GM19324 (cell line): ENCODE results near the gene AQP5.

Source experiments
- ATAC-seq: cut with Tn5 transposase; IDR thresholded peaks from one replicate; pipeline ENCODE4 v1.9.1; 2021; ENCODE audit warnings: mild to moderate bottlenecking, moderate library complexity; ENCODE audit not compliant: unreplicated experiment, low FRiP score

Gene AQP5

DNA sequence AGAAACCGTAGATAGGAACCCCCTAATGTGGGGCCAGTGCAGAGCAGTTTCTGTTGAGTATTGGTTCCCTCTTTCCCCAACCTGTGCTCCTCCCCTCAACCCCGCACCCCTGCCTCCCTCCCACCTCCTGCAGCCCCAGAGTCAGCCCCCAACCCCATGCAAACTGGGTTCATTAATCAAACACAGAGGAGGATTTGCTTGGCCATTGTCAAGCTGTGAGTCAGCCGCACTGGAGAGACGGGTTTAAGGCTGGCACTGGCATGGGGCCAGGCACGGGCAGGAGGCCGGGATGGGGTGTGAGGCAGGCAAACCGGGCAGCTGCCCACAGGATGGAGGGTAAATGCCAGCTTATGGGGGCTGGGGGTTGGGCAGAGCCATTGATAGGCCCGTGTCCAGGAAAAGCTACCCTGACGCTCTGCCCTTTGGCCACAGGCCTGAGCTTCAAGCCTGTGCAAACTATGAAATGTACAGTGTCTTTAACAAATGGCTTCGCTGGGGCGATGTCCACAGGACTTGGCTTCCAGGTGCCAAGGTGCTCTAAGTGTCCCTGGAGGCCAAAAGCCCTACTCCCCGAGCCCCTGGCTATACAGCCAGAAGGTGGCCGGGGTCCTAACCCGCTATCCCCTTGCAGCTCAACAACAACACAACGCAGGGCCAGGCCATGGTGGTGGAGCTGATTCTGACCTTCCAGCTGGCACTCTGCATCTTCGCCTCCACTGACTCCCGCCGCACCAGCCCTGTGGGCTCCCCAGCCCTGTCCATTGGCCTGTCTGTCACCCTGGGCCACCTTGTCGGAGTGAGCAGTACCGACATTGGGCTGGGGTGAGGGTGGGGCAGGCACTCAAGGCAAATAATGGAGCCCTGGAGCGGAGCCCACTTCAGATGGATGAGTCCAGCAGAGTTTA, 1.4 kb downstream of the AQP5 start:
- ATAC-seq = no peak

- ATAC-seq = no peak
Measured at GRCh38 chr12:49963976-49964815, 2.5 kb downstream of the AQP5 start.

DNA sequence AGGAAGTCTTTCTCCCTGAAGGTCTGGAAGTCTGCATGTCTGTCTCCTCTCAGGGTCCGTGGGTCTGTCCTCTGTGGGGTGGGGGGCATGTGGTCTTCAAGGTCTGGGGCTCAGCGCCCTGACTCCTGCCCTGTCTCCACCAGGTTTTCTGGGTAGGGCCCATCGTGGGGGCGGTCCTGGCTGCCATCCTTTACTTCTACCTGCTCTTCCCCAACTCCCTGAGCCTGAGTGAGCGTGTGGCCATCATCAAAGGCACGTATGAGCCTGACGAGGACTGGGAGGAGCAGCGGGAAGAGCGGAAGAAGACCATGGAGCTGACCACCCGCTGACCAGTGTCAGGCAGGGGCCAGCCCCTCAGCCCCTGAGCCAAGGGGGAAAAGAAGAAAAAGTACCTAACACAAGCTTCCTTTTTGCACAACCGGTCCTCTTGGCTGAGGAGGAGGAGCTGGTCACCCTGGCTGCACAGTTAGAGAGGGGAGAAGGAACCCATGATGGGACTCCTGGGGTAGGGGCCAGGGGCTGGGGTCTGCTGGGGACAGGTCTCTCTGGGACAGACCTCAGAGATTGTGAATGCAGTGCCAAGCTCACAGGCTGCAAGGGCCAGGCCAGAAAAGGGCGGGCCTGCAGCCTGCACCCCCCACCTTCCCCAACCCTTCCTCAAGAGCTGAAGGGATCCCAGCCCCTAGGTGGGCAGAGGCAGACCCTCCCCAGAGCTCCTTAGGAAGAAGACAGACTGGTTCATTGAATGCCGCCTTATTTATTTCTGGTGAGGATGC, 3.4 kb downstream of the AQP5 start:
- ATAC-seq = no peak

DNA sequence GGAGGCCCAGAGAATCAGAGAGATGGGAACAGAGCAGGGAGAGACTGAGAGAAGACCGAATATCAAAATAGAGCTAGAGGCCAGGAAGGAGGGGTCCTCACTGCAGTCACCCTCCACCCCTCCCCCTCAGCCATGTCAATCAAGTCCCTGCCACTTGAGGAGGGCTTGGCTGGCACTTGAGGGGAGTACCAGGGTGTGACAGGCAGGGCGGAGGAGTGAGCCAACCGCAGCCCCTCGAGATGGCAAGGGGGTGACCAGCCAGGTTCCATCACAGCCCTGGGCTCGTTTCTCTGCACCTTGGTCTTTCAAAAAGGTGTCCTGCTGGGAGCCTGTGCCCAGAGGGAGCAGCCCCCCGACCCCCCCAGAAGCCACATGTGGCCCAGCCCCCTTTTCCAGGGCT, 4.2 kb downstream of the AQP5 start:
- ATAC-seq = no peak

- no peak for ATAC-seq
Measured at GRCh38 chr12:49966511-49967041, 4.9 kb downstream of the AQP5 start.

- ATAC-seq = peak; percentile 56
Measured at GRCh38 chr12:49967042-49967776, 5.5 kb downstream of the AQP5 start.

GRCh38 chr12:49967777-49968250, 6.1 kb downstream of the AQP5 start:
- ATAC-seq = no peak

DNA sequence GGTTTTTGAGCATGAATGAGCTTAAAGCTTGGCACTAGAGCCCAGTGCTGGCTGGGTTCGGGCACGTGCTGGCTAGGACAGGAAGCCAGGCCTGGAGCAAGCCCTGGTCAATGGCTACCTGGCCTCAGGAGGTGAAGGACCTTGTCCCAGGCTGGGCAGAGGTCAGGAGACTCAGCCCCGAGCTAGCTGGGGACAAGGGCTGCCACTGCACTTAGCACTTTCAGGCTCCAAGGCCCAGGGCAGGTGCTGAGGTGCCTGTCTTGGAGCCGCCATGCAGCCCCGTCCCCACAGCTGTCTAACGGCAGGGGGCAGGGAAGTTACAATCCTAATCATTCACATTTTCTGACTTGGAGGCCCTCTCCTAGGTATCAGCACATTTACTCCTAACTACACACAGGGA, 6.8 kb downstream of the AQP5 start:
- no peak for ATAC-seq

- no peak for ATAC-seq
Measured at GRCh38 chr12:49969027-49969426, 7.4 kb downstream of the AQP5 start.

DNA sequence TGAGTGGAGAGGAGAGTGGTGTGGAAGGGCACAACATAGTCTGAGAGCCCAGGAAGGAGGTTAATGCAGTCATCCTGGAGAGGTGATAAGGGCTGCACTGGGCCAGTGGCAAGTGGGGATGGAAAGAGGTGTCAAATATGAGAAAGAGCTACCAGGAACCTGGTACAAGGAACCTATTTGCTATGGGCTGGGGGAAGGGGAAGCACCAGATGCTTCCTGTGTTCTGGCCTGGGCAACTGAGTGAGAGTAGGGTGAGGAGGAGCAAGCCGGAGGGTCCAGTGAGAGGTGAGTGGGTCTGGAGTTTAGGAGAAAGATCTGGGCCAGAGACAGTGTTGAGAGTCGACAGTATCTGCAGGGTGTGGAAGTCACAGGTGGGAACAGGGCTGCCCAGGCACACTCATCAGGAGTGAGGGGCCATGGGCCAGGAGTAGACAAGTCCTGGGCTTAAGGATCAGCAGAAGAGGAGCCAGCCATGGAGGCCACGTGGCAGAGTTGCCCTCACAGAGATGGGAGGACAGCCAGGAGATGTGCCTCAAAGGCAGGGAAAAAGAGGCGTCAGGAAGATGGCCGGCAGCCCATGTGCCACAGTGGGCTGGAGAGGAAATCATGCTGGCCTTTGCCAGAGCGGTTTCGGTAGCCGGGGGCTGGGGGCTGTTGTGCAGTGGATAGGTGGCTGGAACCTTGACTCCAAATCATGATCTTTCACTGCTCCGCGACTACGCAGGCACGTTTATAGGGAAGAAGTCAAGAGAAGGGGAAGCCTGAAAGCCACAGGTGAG, 8.2 kb downstream of the AQP5 start:
- no peak for ATAC-seq

GRCh38 chr12:49970658-49971057, 9.0 kb downstream of the AQP5 start:
- ATAC-seq = no peak

DNA sequence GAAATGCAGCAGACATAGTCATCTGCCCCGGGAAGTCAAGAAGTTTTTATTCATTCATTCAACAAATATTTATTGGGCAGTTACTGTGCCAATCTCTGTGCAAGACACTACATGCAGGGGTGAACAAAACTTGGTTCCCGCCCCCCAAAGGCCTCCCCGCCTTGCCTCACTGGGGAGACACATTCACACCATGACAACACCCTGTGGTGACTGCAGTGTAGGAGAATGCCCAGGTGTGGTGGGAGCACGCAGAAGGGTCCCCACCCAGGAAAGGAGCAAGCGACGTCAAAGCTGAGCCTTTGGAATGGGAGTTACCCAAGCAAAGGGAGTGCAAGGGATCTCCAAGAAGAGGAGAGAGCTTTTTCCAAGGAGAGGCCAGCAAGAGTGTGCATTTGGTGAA, 9.5 kb downstream of the AQP5 start:
- ATAC-seq = no peak

GRCh38 chr12:49972129-49972528, 10.5 kb downstream of the AQP5 start:
- ATAC-seq = no peak

DNA sequence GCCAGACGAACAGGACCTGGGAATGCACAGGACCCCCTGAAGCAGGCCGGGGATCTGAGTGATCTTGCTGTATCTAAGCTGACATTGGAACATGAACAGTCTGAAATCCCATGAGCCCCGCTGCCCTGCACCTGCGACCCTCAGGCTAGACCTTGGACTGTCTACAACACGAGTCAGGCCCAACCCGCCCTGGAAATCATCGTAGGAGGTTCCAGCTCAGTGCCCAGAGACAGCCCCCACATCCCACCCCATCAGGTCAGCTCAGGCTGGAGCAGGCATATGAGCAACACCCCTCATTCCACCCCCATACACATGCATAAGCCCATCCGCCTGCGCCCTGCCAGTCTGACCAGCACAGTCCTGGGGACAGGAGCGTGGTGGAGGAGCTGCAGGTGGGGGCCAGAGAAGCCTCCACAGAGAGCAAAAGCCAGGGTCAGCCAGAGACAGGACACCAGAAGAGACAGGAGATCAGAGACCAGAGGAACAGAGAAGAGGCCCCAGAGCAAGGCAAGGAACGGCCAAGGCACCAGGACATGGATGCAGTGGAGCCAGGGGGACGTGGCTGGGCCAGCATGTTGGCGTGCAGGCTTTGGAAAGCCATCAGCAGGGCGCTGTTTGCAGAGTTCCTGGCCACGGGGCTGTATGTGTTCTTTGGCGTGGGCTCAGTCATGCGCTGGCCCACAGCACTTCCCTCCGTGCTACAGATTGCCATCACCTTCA, 11.1 kb downstream of the AQP5 start, which contains the start of gene AQP6:
Gene AQP6, plus strand, starts transcription at position 307 of the 720 bp plus-strand sequence. Its CDS starts 227 bp downstream, at position 534.
- ATAC-seq = no peak

DNA sequence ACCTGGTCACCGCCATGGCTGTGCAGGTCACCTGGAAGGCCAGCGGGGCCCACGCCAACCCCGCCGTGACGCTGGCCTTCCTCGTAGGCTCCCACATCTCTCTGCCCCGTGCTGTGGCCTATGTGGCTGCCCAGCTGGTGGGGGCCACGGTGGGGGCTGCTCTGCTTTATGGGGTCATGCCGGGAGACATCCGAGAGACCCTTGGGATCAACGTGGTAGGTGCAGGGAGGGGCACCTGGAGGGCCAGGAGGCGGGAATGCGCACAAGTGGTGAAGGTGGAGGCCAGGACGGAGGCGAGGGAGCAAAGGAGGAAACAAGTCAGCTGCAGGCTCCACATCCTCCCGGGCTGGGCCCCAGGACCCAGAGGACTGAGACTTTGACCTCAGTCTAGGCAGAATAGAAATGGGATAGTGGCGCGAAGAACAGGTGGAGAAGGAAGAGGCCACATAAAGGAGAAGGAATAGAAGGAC, 11.7 kb downstream of the AQP5 start:
- ATAC-seq = no peak

GRCh38 chr12:49974231-49974675, 12.6 kb downstream of the AQP5 start:
- ATAC-seq = no peak

GRCh38 chr12:49974677-49975317, 13.1 kb downstream of the AQP5 start:
- no peak for ATAC-seq
